Endothelial cell of umbilical vein (primary cell): ENCODE data around the gene VRK1.

Experiments
- CTCF ChIP-seq, 2 donors: IDR thresholded peaks; 1 replicate in 1 of 2; 2 replicates in 1 of 2; pipeline ENCODE4 v1.5.1; 2011; ENCODE audit warnings: low read length in 2 of 2, mild to moderate bottlenecking in 2 of 2, moderate library complexity in 2 of 2, control low read depth in 1 of 2, inconsistent platforms in 1 of 2, low read depth in 1 of 2; ENCODE audit not compliant: insufficient read depth in 1 of 2; ENCODE audit errors: extremely low read depth in 1 of 2
- EZH2 ChIP-seq: IDR thresholded peaks from 2 replicates; pipeline ENCODE4 v1.6.1; 2012; ENCODE audit warnings: borderline replicate concordance, low read depth, mild to moderate bottlenecking, moderate library complexity, low read length, inconsistent platforms; ENCODE audit not compliant: severe bottlenecking
- FOS ChIP-seq: IDR thresholded peaks from 2 replicates; pipeline ENCODE4 v1.6.1; 2011; ENCODE audit warnings: mild to moderate bottlenecking, low read length, moderate library complexity, borderline replicate concordance; ENCODE audit not compliant: insufficient read depth
- GATA2 ChIP-seq: IDR thresholded peaks from 2 replicates; pipeline ENCODE4 v1.7.0; 2011; ENCODE audit warnings: low read depth, mild to moderate bottlenecking, moderate library complexity, mixed read lengths, low read length; ENCODE audit not compliant: insufficient read length, insufficient read depth
- JUN ChIP-seq: IDR thresholded peaks from 2 replicates; pipeline ENCODE4 v1.6.1; 2011; ENCODE audit warnings: borderline replicate concordance, low read depth; ENCODE audit not compliant: insufficient read length, insufficient read depth
- MAX ChIP-seq: IDR thresholded peaks from 2 replicates; pipeline ENCODE4 v1.6.1; 2011; ENCODE audit not compliant: insufficient read depth, insufficient read length
- MYC ChIP-seq: IDR thresholded peaks from one replicate; pipeline ENCODE4 v1.6.1; 2011; ENCODE audit warnings: mild to moderate bottlenecking, low read depth, low read length
- POLR2A ChIP-seq: IDR thresholded peaks from 2 replicates; pipeline ENCODE4 v1.6.1; 2012; ENCODE audit warnings: low read depth, mild to moderate bottlenecking, control low read depth, low read length
- POLR2AphosphoS5 ChIP-seq: IDR thresholded peaks from 2 replicates; pipeline ENCODE4 v1.6.1; 2012; ENCODE audit warnings: low read depth, mild to moderate bottlenecking, control low read depth, low read length, moderate library complexity; ENCODE audit not compliant: insufficient read depth

DNA sequence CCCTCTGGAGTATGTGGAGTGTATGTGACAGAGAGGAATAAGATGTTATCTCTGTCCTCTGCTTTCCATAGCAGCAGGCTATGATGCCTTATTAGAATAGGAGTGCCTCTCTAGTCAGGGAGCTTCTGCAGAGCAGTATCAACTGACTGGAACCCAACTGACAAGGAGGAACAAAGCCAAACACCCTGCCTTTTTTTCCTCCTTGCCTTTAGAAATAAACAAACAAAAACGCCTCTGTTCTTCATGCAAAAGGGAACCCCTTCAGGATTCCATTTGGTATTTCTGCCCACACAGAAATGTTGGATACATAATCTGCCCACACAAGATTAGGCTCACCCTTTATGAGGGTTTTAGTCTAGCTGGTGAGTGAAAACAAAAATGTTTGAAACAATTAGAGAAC, 50.3 kb downstream of the VRK1 start:
- no peak for TF ChIP-seq CTCF (IDR thresholded peaks at IDR 0.05; ENCODE audit: extremely low read depth in 1 of 2, insufficient read depth in 1 of 2, low read depth in 1 of 2, low read length in 2 of 2)
- TF ChIP-seq EZH2: no peak
- TF ChIP-seq POLR2A: no peak
- TF ChIP-seq POLR2AphosphoS5: no peak
- TF ChIP-seq MAX: no peak
- TF ChIP-seq MYC: no peak
- no peak for TF ChIP-seq FOS
- no peak for TF ChIP-seq GATA2
- TF ChIP-seq JUN: no peak
